NCI-H2107 (cell line): ENCODE results near the gene HYAL1.
"Not testable (repeated sequence)": the region's sequence is repeated elsewhere in the genome, so short reads cannot be mapped to it uniquely, and the experiment has no call there.

ENCODE experiments used
- DNase-seq: peaks from one replicate; lab custom pipeline; 2025; lab: John Stamatoyannopoulos, UW

Gene HYAL1

GRCh38 chr3:50294089-50294488 is 9.3 kb downstream of the HYAL1 start:
- DNase-seq, result no peak

GRCh38 chr3:50293079-50293801 is 10.1 kb downstream of the HYAL1 start:
- no peak for DNase-seq

GRCh38 chr3:50292159-50293078 is 11.0 kb downstream of the HYAL1 start, which contains the start of gene IFRD2:
TSS of gene IFRD2 (minus strand) at chr3:50292429. CDS start at chr3:50292274, 155 bp downstream.
- DNase-seq, result peak; percentile 85

- DNase-seq, result no peak
These were observed 13.2 kb downstream of the HYAL1 start for GRCh38 chr3:50290161-50290641.

- no peak for DNase-seq
These were observed 14.2 kb downstream of the HYAL1 start for GRCh38 chr3:50289130-50289529.

GRCh38 chr3:50288387-50289007 is 14.9 kb downstream of the HYAL1 start:
- no peak for DNase-seq

- no peak for DNase-seq
These were observed 16.1 kb downstream of the HYAL1 start for GRCh38 chr3:50287262-50287661.

- DNase-seq, result no peak
These were observed 16.8 kb downstream of the HYAL1 start for GRCh38 chr3:50286322-50287227.

- DNase-seq, result not testable (repeated sequence)
These were observed 19.3 kb downstream of the HYAL1 start for GRCh38 chr3:50284121-50284520.

GRCh38 chr3:50279255-50280016 is 23.9 kb downstream of the HYAL1 start:
- DNase-seq, result no peak

GRCh38 chr3:50278880-50279224 is 24.5 kb downstream of the HYAL1 start, which contains the start of gene LSMEM2:
TSS of gene LSMEM2 (plus strand) at chr3:50279087. CDS start at chr3:50279114, 27 bp downstream.
- DNase-seq, result no peak

- DNase-seq, result no peak
These were observed 25.1 kb downstream of the HYAL1 start for GRCh38 chr3:50278123-50278879.

- DNase-seq, result no peak
These were observed 26.6 kb downstream of the HYAL1 start for GRCh38 chr3:50276762-50277101.

- no peak for DNase-seq
These were observed 27.2 kb downstream of the HYAL1 start for GRCh38 chr3:50275996-50276761.

- no peak for DNase-seq
These were observed 28.0 kb downstream of the HYAL1 start for GRCh38 chr3:50275141-50275995.

- DNase-seq, result no peak
These were observed 28.8 kb downstream of the HYAL1 start for GRCh38 chr3:50274371-50275104.

GRCh38 chr3:50273689-50274065 is 29.7 kb downstream of the HYAL1 start:
- no peak for DNase-seq
